ENCODE data around the gene TSPAN3. TPM values are rescaled to one million over a fixed set of nuclear protein-coding genes. Genes with fewer than 3 reads are reported as not detected.

The TSPAN3 gene
- total RNA-seq, 4 donors from 2014 or later: 163 to 205 (median 171) TPM

DNA sequence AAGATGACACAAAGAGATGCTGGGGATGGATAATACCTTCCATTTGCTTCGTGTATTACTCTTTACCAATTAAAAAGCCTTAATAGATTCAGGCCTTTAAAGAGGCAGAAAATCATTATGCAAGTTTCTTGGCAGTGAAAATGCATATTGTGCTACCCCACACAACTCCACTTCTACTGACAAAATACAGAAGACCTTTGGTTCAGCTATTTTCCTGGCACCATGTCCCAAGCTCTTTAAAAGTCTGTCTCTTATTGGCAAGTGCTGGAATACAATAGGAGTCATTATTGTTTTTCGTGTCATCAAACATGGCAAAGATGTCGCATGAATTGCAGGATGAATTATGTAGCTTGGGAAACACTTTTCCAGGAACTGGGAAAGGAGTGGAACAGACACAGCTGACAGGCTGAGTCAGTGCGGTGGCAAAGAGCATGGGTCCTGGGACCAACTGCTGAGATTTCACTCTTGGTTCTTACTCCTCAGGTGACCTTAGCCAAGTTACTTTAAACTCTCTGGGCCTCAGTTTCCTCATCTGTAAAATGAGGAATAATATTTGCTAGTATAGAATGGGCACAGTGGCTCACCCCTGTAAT lies 5.5 kb upstream of the TSPAN3 start:
- Histone ChIP-seq H3K4me1 (peaks cover 0 to under 1% (median 0%) of the 10 kb centered on the region in 3 donors), H3K4me3 (no peak overlapping the region), H3K36me3 (no peaks in the 10 kb centered on the region), H3K27ac (no peak overlapping the region), H3K27me3 (no peaks in the 10 kb centered on the region), H3K9me3 (no peaks in the 10 kb centered on the region)
- TF ChIP-seq, protein P1, sequence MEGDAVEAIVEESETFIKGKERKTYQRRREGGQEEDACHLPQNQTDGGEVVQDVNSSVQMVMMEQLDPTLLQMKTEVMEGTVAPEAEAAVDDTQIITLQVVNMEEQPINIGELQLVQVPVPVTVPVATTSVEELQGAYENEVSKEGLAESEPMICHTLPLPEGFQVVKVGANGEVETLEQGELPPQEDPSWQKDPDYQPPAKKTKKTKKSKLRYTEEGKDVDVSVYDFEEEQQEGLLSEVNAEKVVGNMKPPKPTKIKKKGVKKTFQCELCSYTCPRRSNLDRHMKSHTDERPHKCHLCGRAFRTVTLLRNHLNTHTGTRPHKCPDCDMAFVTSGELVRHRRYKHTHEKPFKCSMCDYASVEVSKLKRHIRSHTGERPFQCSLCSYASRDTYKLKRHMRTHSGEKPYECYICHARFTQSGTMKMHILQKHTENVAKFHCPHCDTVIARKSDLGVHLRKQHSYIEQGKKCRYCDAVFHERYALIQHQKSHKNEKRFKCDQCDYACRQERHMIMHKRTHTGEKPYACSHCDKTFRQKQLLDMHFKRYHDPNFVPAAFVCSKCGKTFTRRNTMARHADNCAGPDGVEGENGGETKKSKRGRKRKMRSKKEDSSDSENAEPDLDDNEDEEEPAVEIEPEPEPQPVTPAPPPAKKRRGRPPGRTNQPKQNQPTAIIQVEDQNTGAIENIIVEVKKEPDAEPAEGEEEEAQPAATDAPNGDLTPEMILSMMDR (IDR thresholded peaks at IDR 0.05): no peak
- 48 to 72% methylated on average over 3 to 4 of the region's 4 CpGs for WGBS, 2 donors (ENCODE audit: low coverage in 1 of 2)
- no peak for ATAC-seq

DNA sequence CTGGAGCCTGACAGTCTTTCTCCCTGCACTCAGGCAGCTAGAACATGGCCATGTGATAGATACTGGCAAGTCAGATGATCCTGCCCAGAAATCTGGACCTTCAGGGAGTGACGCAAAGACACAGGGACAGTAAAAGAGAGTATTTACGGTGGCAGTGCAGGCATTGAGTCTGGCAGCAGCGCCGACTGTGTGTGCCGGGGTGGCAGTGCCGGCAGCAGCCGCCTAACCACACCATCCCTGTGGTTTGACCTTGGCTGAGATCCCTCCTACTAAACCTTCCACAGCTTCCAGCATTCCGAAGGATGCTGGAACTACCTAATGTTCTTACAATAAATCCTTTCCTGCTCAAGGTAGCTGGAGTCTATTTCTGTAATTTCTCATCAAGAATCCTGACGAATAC lies 4.6 kb upstream of the TSPAN3 start:
- ATAC-seq: no peak
- H3K27me3 ChIP-seq: no peaks in the 10 kb centered on the region
- H3K9me3 ChIP-seq: no peaks in the 10 kb centered on the region
- H3K4me3 ChIP-seq: no peak overlapping the region
- TF ChIP-seq POLR2A (IDR thresholded peaks at IDR 0.05) (no peak), EP300 (IDR thresholded peaks at IDR 0.05) (no peak), POLR2AphosphoS5 (IDR thresholded peaks at IDR 0.05) (no peak)
- TF ChIP-seq, protein P1 (IDR thresholded peaks at IDR 0.05): no peak
- 78 to 81% methylated on average over 3 of the region's 9 CpGs for WGBS, 2 donors (ENCODE audit: low coverage in 1 of 2)
- peaks cover 0 to 5% (median 0%) of the 10 kb centered on the region in 3 donors for H3K4me1 ChIP-seq
- H3K36me3 ChIP-seq: no peaks in the 10 kb centered on the region
- H3K27ac ChIP-seq: no peak overlapping the region

DNA sequence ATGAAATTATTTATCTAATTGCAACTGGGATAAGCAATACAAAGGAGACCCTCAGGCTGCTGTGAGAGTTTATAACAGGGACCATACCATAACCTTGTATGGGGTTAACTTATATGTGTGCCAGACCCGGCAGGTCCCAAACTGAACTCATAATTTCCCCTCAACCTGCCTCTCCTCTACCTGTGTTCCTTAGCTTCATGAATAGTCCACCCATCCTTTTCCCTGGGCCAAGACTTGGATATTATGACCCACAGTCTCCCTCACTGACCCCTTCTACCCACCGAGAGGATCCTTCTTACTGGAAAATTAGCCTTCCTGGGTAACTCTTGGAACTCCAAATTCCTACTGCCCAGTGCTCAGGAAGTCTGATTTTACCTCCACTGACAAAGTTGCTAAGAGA lies 3.4 kb upstream of the TSPAN3 start:
- Histone ChIP-seq H3K27ac (no peak overlapping the region), H3K36me3 (no peaks in the 10 kb centered on the region), H3K4me3 (no peak overlapping the region), H3K27me3 (no peaks in the 10 kb centered on the region), H3K9me3 (no peaks in the 10 kb centered on the region), H3K4me1 (peaks cover 0 to 13% (median 2%) of the 10 kb centered on the region in 3 donors)
- TF ChIP-seq POLR2A (IDR thresholded peaks at IDR 0.05) (no peak), EP300 (IDR thresholded peaks at IDR 0.05) (no peak), POLR2AphosphoS5 (IDR thresholded peaks at IDR 0.05) (no peak)
- TF ChIP-seq, protein P1 (IDR thresholded peaks at IDR 0.05): no peak
- no peak for ATAC-seq
- 67 to 72% methylated on average over 2 of the region's 2 CpGs for WGBS, 2 donors (ENCODE audit: low coverage in 1 of 2)

DNA sequence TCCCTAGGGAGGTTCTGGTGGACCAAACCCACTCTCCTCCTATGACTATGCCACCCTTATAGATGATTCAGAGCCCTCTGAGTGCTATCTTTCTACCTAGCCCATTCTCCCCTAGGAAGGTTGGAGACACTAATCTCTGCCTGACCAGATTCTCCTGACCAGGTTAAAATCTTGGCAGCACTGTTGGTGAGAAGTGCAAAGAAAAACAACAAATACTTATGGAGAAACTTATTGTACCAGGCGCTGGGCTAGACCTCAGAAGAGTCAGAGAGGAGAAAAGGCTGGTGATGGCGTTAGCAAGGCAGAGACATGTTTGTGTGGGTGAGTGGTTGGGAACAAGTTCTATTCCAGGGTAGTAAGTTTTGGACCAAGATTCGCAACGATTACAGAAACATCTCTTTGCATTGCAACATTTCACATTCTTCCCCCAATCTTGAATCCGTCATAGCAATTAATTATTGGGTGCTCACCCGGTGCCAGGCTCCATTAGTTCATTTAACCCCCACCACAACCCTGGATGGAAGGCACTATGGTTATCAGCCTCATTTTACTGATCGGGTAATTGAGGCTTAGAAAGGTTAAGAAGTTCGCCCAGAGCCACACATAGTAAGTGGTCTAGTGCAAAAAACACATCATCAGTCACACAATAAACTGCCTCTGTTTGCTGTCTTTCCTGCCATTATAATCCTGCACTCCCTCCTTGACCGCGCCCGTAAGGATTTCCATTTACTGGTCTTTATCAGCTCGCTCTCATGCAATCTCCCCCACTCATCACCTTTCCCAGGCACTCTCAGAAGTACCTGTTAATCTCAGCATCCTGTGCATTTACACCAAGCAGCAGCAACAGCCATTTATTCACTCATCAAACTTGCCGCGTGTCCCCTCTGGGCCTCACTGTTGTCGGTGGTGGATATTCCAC lies 655 bp upstream of the TSPAN3 start:
- peaks cover 3 to 41% (median 5%) of the 10 kb centered on the region in 3 donors for H3K4me1 ChIP-seq

More for the DNA sequence above, 655 bp upstream of the TSPAN3 start:
- no peaks in the 10 kb centered on the region for H3K27me3 ChIP-seq
- no peak for TF ChIP-seq POLR2A (IDR thresholded peaks at IDR 0.05)
- TF ChIP-seq, protein P1 (IDR thresholded peaks at IDR 0.05): no peak
- no peak for TF ChIP-seq EP300 (IDR thresholded peaks at IDR 0.05)
- no peak for TF ChIP-seq POLR2AphosphoS5 (IDR thresholded peaks at IDR 0.05)
- H3K27ac ChIP-seq: peak overlapping the region in 3 of 4 donors; percentile 90 to 94 (median 93)
- H3K36me3 ChIP-seq: no peaks in the 10 kb centered on the region
- WGBS, 2 donors (ENCODE audit: low coverage in 1 of 2): 83 to 90% methylated on average over 11 to 13 of the region's 15 CpGs
- peak overlapping the region in 1 of 2 donors; percentile 72 for H3K4me3 ChIP-seq
- no peak for ATAC-seq
- no peaks in the 10 kb centered on the region for H3K9me3 ChIP-seq

All from gastroesophageal sphincter (tissue), 4 donors.